Measurements from ENCODE around the gene ADIPOR1.
"Not testable (repeated sequence)": the region's sequence is repeated elsewhere in the genome, so short reads cannot be mapped to it uniquely, and the experiment has no call there.

The ADIPOR1 gene

DNA sequence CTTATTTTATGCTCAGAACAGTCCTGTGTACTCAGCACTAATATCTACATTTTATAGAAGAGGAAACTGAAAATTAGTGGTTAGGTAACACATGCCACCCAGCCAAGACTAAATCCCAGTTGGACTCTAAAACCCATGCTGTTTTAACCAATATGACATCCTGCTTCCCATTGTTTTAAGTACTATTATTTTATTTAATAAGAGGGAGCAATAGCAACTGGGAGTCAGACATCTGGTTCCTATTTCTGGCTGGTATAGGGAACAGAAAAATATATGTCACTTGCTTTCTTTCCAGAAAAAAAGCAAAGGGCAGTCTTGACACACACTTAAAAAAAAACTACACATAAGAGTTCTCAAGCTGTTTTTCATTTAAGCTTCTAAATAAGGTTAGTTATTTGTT, 43.0 kb downstream of the ADIPOR1 start:
- in situ Hi-C loops (cut with HindIII; ENCODE audit: low pct_unique_long_range_greater_than_20kb, low sequenced_read_pairs) = no loop called here
- no peak for DNase-seq (ENCODE audit: low read depth in 1 of 2, low spot score in 1 of 2)
- TF ChIP-seq JUND (IDR thresholded peaks at IDR 0.05; ENCODE audit: low read depth) = no peak

DNA sequence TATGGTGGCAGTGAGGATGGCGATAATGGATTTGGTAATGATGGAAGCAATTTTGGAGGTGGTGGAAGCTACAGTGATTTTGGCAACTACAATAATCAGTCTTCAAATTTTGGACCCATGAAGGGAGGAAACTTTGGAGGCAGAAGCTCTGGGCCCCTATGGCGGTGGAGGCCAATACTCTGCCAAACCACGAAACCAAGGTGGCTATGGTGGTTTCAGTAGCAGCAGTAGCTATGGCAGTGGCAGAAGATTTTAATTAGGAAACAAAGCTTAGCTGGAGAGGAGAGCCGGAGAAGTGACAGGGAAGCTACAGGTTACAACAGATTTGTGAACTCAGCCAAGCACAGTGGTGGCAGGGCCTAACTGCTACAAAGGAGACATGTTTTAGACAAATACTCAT, 45.6 kb downstream of the ADIPOR1 start:
- in situ Hi-C loops (cut with HindIII; ENCODE audit: low pct_unique_long_range_greater_than_20kb, low sequenced_read_pairs); DNase-seq (ENCODE audit: low read depth in 1 of 2, low spot score in 1 of 2): not testable (repeated sequence)

GRCh38 chr1:202909494-202909893, 48.6 kb downstream of the ADIPOR1 start:
- in situ Hi-C loops (cut with HindIII; ENCODE audit: low pct_unique_long_range_greater_than_20kb, low sequenced_read_pairs) = no loop called here
- no peak for DNase-seq (ENCODE audit: low read depth in 1 of 2, low spot score in 1 of 2)
- no peak for TF ChIP-seq JUND (IDR thresholded peaks at IDR 0.05; ENCODE audit: low read depth)

- DNase-seq (ENCODE audit: low read depth in 1 of 2, low spot score in 1 of 2) = no peak
- no peak for TF ChIP-seq JUND (IDR thresholded peaks at IDR 0.05; ENCODE audit: low read depth)
- in situ Hi-C loops (cut with HindIII; ENCODE audit: low pct_unique_long_range_greater_than_20kb, low sequenced_read_pairs) = no loop called here
Observed at GRCh38 chr1:202908998-202909397, 49.1 kb downstream of the ADIPOR1 start.

DNA sequence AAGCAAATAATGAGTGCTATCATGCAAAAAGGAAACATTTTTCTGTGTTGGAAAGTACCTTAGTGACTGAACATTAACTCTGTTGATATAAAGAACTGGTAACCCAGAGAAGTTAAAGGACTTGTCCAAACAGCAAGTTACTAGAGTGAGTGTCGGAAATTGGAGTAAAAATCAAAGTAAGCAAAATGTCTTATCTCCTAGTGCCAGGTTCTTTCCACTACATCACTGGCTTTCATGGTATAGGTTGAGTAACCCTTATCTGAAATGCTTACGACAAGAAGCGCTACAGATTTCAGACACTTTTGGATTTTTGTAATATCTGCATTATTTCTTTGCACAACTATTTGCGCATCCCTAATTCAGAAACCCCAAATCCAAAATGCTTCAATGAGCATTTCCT, 52.8 kb downstream of the ADIPOR1 start:
- in situ Hi-C loops (cut with HindIII; ENCODE audit: low pct_unique_long_range_greater_than_20kb, low sequenced_read_pairs) = no loop called here
- DNase-seq (ENCODE audit: low read depth in 1 of 2, low spot score in 1 of 2) = no peak
- TF ChIP-seq JUND (IDR thresholded peaks at IDR 0.05; ENCODE audit: low read depth) = no peak

DNA sequence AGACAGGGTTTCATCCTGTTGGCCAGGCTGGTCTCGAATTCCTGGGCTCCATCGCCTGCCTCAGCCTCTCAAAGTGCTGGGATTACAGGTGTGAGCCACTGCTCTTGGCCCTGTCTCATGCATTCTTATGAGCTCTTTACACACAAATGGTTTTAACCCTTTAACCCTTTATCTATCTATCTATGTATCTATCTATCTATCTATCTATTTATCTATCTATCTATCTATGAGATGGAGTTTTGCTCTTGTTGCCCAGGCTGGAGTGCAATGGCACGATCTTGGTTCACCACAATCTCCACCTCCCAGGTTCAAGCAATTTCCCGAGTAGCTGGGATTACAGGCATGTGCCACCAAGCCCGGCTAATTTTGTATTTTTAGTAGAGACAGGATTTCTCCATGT, 54.3 kb downstream of the ADIPOR1 start:
- in situ Hi-C loops (cut with HindIII; ENCODE audit: low pct_unique_long_range_greater_than_20kb, low sequenced_read_pairs); DNase-seq (ENCODE audit: low read depth in 1 of 2, low spot score in 1 of 2): not testable (repeated sequence)

DNA sequence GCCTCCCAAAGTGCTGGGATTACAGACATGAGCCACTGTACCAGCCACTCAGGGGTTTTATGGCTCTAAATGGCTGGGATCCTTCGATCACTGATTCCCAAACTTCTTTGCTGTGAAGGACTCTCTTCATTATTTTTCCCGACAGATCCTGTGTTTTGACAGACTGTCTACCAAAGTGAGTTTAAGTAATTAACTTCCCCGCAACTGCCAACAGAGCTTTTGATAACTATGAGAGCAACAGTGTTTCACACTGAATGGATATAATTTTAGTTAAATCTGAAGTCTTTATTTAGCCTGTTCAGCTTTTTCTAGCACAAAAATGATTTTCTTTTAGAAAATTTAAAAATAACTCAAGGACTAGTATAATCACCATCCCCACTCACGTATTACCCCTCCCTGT, 56.6 kb downstream of the ADIPOR1 start:
- in situ Hi-C loops (cut with HindIII; ENCODE audit: low pct_unique_long_range_greater_than_20kb, low sequenced_read_pairs) = no loop called here
- DNase-seq (ENCODE audit: low read depth in 1 of 2, low spot score in 1 of 2) = no peak
- no peak for TF ChIP-seq JUND (IDR thresholded peaks at IDR 0.05; ENCODE audit: low read depth)

DNA sequence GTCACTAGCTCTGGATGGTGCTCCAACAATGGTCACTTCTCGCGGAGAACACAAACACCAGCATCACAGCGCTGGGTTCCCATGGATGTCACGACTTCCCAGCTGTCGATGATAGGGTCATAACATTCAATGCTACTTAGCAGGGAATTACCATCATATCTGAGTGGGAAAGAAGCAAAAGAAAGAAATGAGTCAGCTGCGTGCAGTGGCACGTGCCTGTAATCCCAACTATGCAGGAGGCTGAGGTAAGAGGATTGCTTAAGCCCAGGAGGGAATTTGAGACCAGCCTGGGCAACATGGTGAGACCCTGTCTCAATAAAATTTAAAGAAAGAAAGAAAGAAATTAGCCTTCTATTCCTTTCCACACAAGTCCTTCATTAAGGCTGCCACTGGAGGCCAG, 65.6 kb downstream of the ADIPOR1 start:
- DNase-seq (ENCODE audit: low read depth in 1 of 2, low spot score in 1 of 2) = no peak
- no peak for TF ChIP-seq JUND (IDR thresholded peaks at IDR 0.05; ENCODE audit: low read depth)
- in situ Hi-C loops (cut with HindIII; ENCODE audit: low pct_unique_long_range_greater_than_20kb, low sequenced_read_pairs) = no loop called here
